NT2/D1 (cell line): ENCODE results near the gene TOMM7.

Source experiments
- DNase-seq: peaks from one replicate; pipeline ENCODE4 v3.0.0-alpha.2; 2011; ENCODE audit warnings: low read depth, low spot score
- H3K27me3 ChIP-seq: 2 replicates; pipeline ENCODE4 v1.6.0; 2011; ENCODE audit warnings: mild to moderate bottlenecking; ENCODE audit not compliant: insufficient read length, insufficient read depth
- H3K36me3 ChIP-seq: 2 replicates; pipeline ENCODE4 v1.6.1; 2011; ENCODE audit warnings: mild to moderate bottlenecking, low read length, mixed read lengths; ENCODE audit not compliant: insufficient read depth, insufficient read length
- H3K4me1 ChIP-seq: 2 replicates; pipeline ENCODE4 v1.5.1; 2011; ENCODE audit not compliant: insufficient read depth, insufficient read length
- H3K4me3 ChIP-seq: 2 replicates; pipeline ENCODE4 v1.5.1; 2011; ENCODE audit warnings: low read depth; ENCODE audit not compliant: insufficient read length
- H3K9ac ChIP-seq: 2 replicates; pipeline ENCODE4 v1.6.0; 2011; ENCODE audit warnings: low read depth; ENCODE audit not compliant: insufficient read length
- H3K9me3 ChIP-seq: 2 replicates; pipeline ENCODE4 v1.5.1; 2011; ENCODE audit warnings: mild to moderate bottlenecking, low read length; ENCODE audit not compliant: insufficient read depth
- SUZ12 ChIP-seq: IDR thresholded peaks from 2 replicates; pipeline ENCODE4 v1.6.1; 2011; ENCODE audit not compliant: insufficient read length, insufficient read depth; ENCODE audit errors: extremely low read depth
- YY1 ChIP-seq: IDR thresholded peaks from 2 replicates; pipeline ENCODE4 v1.6.1; 2011; ENCODE audit not compliant: insufficient read length, insufficient read depth
- ZNF274 ChIP-seq: IDR thresholded peaks from 2 replicates; pipeline ENCODE4 v1.6.1; 2011; ENCODE audit warnings: mild to moderate bottlenecking, low read depth, low read length

The TOMM7 gene

GRCh38 chr7:22822486-22823141 is at the start of gene TOMM7:
TOMM7 (minus strand) TSS chr7:22822849; CDS start chr7:22822779, 70 bp downstream.
- Histone ChIP-seq H3K9ac (peak within 1 kb of the TSS; percentile 89), H3K4me3 (peak within 1 kb of the TSS; percentile 81), H3K9me3 (no peaks in the 10 kb centered on the region), H3K4me1 (no peaks in the 10 kb centered on the region), H3K36me3 (peaks cover 22% of the 10 kb centered on the region), H3K27me3 (no peaks in the 10 kb centered on the region)
- peak; percentile 99 for DNase-seq
- TF ChIP-seq YY1 (peak; percentile 48), SUZ12 (no peak)

GRCh38 chr7:22872096-22872807 is 49.6 kb upstream of the TOMM7 start:
- H3K27me3 ChIP-seq: no peaks in the 10 kb centered on the region
- no peak overlapping the region for H3K9ac ChIP-seq
- no peak for TF ChIP-seq ZNF274
- no peak for TF ChIP-seq YY1
- no peak for TF ChIP-seq SUZ12
- no peak for DNase-seq
- peaks cover 19% of the 10 kb centered on the region for H3K36me3 ChIP-seq
- H3K9me3 ChIP-seq: no peaks in the 10 kb centered on the region
- no peaks in the 10 kb centered on the region for H3K4me1 ChIP-seq
- H3K4me3 ChIP-seq: no peak overlapping the region

- no peak for TF ChIP-seq YY1
- no peak for TF ChIP-seq SUZ12
- TF ChIP-seq ZNF274: no peak
- no peak overlapping the region for H3K4me3 ChIP-seq
- no peaks in the 10 kb centered on the region for H3K27me3 ChIP-seq
- peaks cover 19% of the 10 kb centered on the region for H3K36me3 ChIP-seq
- no peaks in the 10 kb centered on the region for H3K9me3 ChIP-seq
- no peak overlapping the region for H3K9ac ChIP-seq
- no peaks in the 10 kb centered on the region for H3K4me1 ChIP-seq
- no peak for DNase-seq
Measured at GRCh38 chr7:22871661-22872060, 49.0 kb upstream of the TOMM7 start.

GRCh38 chr7:22868509-22868908 is 45.9 kb upstream of the TOMM7 start:
- no peak overlapping the region for H3K9ac ChIP-seq
- no peaks in the 10 kb centered on the region for H3K4me1 ChIP-seq
- no peaks in the 10 kb centered on the region for H3K27me3 ChIP-seq
- TF ChIP-seq YY1 (no peak), SUZ12 (no peak), ZNF274 (no peak)
- DNase-seq: no peak
- no peak overlapping the region for H3K4me3 ChIP-seq
- no peaks in the 10 kb centered on the region for H3K9me3 ChIP-seq
- H3K36me3 ChIP-seq: peaks cover 23% of the 10 kb centered on the region

- DNase-seq: no peak
- no peak overlapping the region for H3K9ac ChIP-seq
- no peak for TF ChIP-seq SUZ12
- no peak for TF ChIP-seq YY1
- no peak for TF ChIP-seq ZNF274
Measured at GRCh38 chr7:22867589-22867988, 44.9 kb upstream of the TOMM7 start.

GRCh38 chr7:22867003-22867402 is 44.4 kb upstream of the TOMM7 start:
- TF ChIP-seq ZNF274 (no peak), SUZ12 (no peak), YY1 (no peak)
- DNase-seq: no peak
- Histone ChIP-seq H3K9me3 (no peaks in the 10 kb centered on the region), H3K9ac (no peak overlapping the region), H3K27me3 (no peaks in the 10 kb centered on the region), H3K4me3 (no peak overlapping the region), H3K4me1 (no peaks in the 10 kb centered on the region), H3K36me3 (peaks cover 27% of the 10 kb centered on the region)

More at GRCh38 chr7:22867589-22867988, 44.9 kb upstream of the TOMM7 start:
- Histone ChIP-seq H3K4me3 (no peak overlapping the region), H3K4me1 (no peaks in the 10 kb centered on the region), H3K27me3 (no peaks in the 10 kb centered on the region), H3K9me3 (no peaks in the 10 kb centered on the region), H3K36me3 (peaks cover 26% of the 10 kb centered on the region)

GRCh38 chr7:22865602-22865960 is 42.9 kb upstream of the TOMM7 start:
- H3K27me3 ChIP-seq: no peaks in the 10 kb centered on the region
- TF ChIP-seq YY1: no peak
- no peak for TF ChIP-seq SUZ12
- no peak for TF ChIP-seq ZNF274
- H3K4me1 ChIP-seq: no peaks in the 10 kb centered on the region
- H3K36me3 ChIP-seq: peaks cover 38% of the 10 kb centered on the region
- H3K9ac ChIP-seq: no peak overlapping the region
- no peak overlapping the region for H3K4me3 ChIP-seq
- no peaks in the 10 kb centered on the region for H3K9me3 ChIP-seq
- no peak for DNase-seq
